ENCODE results near the gene ROBO1. TPM values are rescaled to one million over a fixed set of nuclear protein-coding genes. Genes with fewer than 3 reads are reported as not detected.

ROBO1 gene
- total and polyA plus RNA-seq, 2 of the 8 experiments (the other 6 are each of a cell fraction or from before 2014, with no cell fraction given) = 51.4 to 91.0 TPM

GRCh38 chr3:78812166-78812565 is 955.6 kb downstream of the ROBO1 start:
- Histone ChIP-seq H3K36me3 (ENCODE audit: control insufficient read depth in 2 of 4, insufficient read depth in 4 of 4, low read length in 3 of 4) (no peaks in the 10 kb centered on the region), H3K9me3 (ENCODE audit: insufficient read depth in 2 of 2, low read depth in 1 of 2, low read length in 1 of 2) (no peaks in the 10 kb centered on the region), H3K18ac (ENCODE audit: extremely low read depth, low read length) (no peak overlapping the region), H3K9ac (replicated peaks in 1 of 4; ENCODE audit: extremely low read depth in 1 of 4, low read depth in 3 of 4, low read length in 3 of 4) (no peak overlapping the region), H3K27me3 (replicated peaks in 1 of 4; ENCODE audit: control insufficient read depth in 3 of 4, extremely low read depth in 1 of 4, insufficient read depth in 3 of 4, low read length in 3 of 4) (peaks cover 0 to 1% (median 0%) of the 10 kb centered on the region in 4 experiments; a peak in 1 of 7 replicates), H3K27ac (ENCODE audit: low read depth, low read length) (no peak overlapping the region), H4K20me1 (replicated peaks in 1 of 2; ENCODE audit: control insufficient read depth in 1 of 2, insufficient read depth in 2 of 2, low read length in 2 of 2) (no peaks in the 10 kb centered on the region), H2AFZ (ENCODE audit: low read length) (no peak overlapping the region), H3K79me1 (ENCODE audit: low read depth, low read length) (no peaks in the 10 kb centered on the region), H3K23ac (ENCODE audit: insufficient read length) (no peak overlapping the region), H4K8ac (ENCODE audit: extremely low read depth, insufficient read depth, low read length) (no peak overlapping the region), H2BK12ac (ENCODE audit: low read depth, low read length) (no peak overlapping the region), H3K4me2 (ENCODE audit: insufficient read depth in 1 of 2, low read depth in 2 of 2, low read length in 2 of 2) (no peak overlapping the region), H2BK20ac (ENCODE audit: low read length) (no peak overlapping the region), H3K14ac (ENCODE audit: insufficient read length) (no peak overlapping the region), H3K4me3 (ENCODE audit: extremely low read depth in 1 of 4, insufficient read depth in 2 of 4, low read depth in 3 of 4, low read length in 4 of 4) (no peak overlapping the region), H2BK15ac (ENCODE audit: low read length) (no peak overlapping the region), H3K79me2 (ENCODE audit: control insufficient read depth in 1 of 2, insufficient read depth in 2 of 2, low read length in 2 of 2) (no peaks in the 10 kb centered on the region), H4K5ac (ENCODE audit: insufficient read length, low read depth, low read length) (no peak overlapping the region), H3K23me2 (ENCODE audit: low read depth, low read length) (no peaks in the 10 kb centered on the region), H2BK120ac (replicated peaks; ENCODE audit: low read depth, low read length) (no peak overlapping the region), H2BK5ac (ENCODE audit: low read depth, low read length) (no peak overlapping the region), H4K91ac (replicated peaks; ENCODE audit: insufficient read length, low read length) (no peak overlapping the region), H3K56ac (replicated peaks; ENCODE audit: insufficient read length, low read depth, low read length) (no peak overlapping the region), H3K4ac (replicated peaks; ENCODE audit: insufficient read length, low read depth, low read length) (no peak overlapping the region), H3K4me1 (replicated peaks in 1 of 4; ENCODE audit: control insufficient read depth in 3 of 4, insufficient read depth in 4 of 4, low read length in 3 of 4) (no peaks in the 10 kb centered on the region), H2AK5ac (ENCODE audit: low read depth, low read length) (no peak overlapping the region)
- DNase-seq (ENCODE audit: low read depth in 1 of 2, low spot score in 2 of 2) (no peak), FAIRE-seq (no peak)
- 79% methylated on average over 3 of the region's 3 CpGs; no CpG with 5 or more reads in 1 of the 2 experiments for WGBS, 2 experiments (ENCODE audit: extremely low coverage in 1 of 2, insufficient coverage in 1 of 2, insufficient read length in 1 of 2, insufficient replicate concordance in 2 of 2, low coverage in 1 of 2, low lambda C conversion rate in 2 of 2, missing lambda C conversion rate in 1 of 2)
- POLR2A ChIA-PET (ENCODE audit: partially characterized antibody) = no interaction called here
- CTCF ChIA-PET (ENCODE audit: partially characterized antibody) = no interaction called here
- TF ChIP-seq ATF3 (IDR thresholded peaks at IDR 0.05; ENCODE audit: insufficient read depth, low read depth, low read length) (no peak), PHF8 (conservative IDR thresholded peaks at IDR 0.05; ENCODE audit: low read depth, low read length) (no peak), HDAC2 (IDR thresholded peaks at IDR 0.05; ENCODE audit: borderline replicate concordance in 1 of 2, low read depth in 2 of 2, low read length in 2 of 2) (no peak), SAP30 (IDR thresholded peaks at IDR 0.05; ENCODE audit: insufficient read depth, insufficient replicate concordance, low read length) (no peak), BRCA1 (IDR thresholded peaks at IDR 0.05; ENCODE audit: low read depth, low read length) (no peak), SP1 (IDR thresholded peaks at IDR 0.05; ENCODE audit: low read depth, low read length) (no peak), TCF12 (IDR thresholded peaks at IDR 0.05; ENCODE audit: low read depth, low read length) (no peak), RFX5 (IDR thresholded peaks at IDR 0.05; ENCODE audit: borderline replicate concordance, low read depth, low read length) (no peak), CREB1 (IDR thresholded peaks at IDR 0.05) (no peak), SP4 (IDR thresholded peaks at IDR 0.05; ENCODE audit: low read length) (no peak), YY1 (IDR thresholded peaks at IDR 0.05; ENCODE audit: low read depth, low read length) (no peak), KDM5A (IDR thresholded peaks at IDR 0.05; ENCODE audit: low read length) (no peak), FOSL1 (IDR thresholded peaks at IDR 0.05; ENCODE audit: insufficient read depth, low read depth, low read length) (no peak), USF2 (IDR thresholded peaks at IDR 0.05; ENCODE audit: low read length) (no peak)
